Smooth muscle cell (in vitro differentiated cells): ENCODE measurements around the gene RASGRP2. TPM values are rescaled to one million over a fixed set of nuclear protein-coding genes. Genes with fewer than 3 reads are reported as not detected.

ENCODE experiments used
- DNase-seq: peaks from one replicate; lab custom pipeline; 2025; ENCODE audit not compliant: unreplicated experiment; lab: John Stamatoyannopoulos, UW
- H2AFZ ChIP-seq: fragments of 200-600 bp; sonication (generic); 2 replicates; pipeline ENCODE4 v1.6.0; 2016; ENCODE audit warnings: antibody characterized with exemption, low read depth, mild to moderate bottlenecking
- H3F3A ChIP-seq: fragments of 200-600 bp; sonication (generic); 2 replicates; pipeline ENCODE4 v1.6.0; 2017; ENCODE audit warnings: antibody characterized with exemption, low read depth
- H3K27ac ChIP-seq: fragments of 200-600 bp; sonication (generic); 2 replicates; pipeline ENCODE4 v1.5.1; 2016; ENCODE audit warnings: low read depth, mild to moderate bottlenecking
- H3K27me3 ChIP-seq: fragments of 200-600 bp; sonication (generic); 2 replicates; pipeline ENCODE4 v1.6.1; 2016; ENCODE audit warnings: low read depth, mild to moderate bottlenecking
- H3K36me3 ChIP-seq: fragments of 200-600 bp; sonication (generic); 2 replicates; pipeline ENCODE4 v1.5.1; 2016; ENCODE audit warnings: low read depth
- H3K4me1 ChIP-seq: fragments of 200-600 bp; sonication (generic); 2 replicates; pipeline ENCODE4 v1.5.1; 2016; ENCODE audit warnings: low read depth
- H3K4me2 ChIP-seq: fragments of 200-600 bp; sonication (generic); 2 replicates; pipeline ENCODE4 v1.6.0; 2016; ENCODE audit warnings: mild to moderate bottlenecking
- H3K4me3 ChIP-seq: fragments of 200-600 bp; sonication (generic); 2 replicates; pipeline ENCODE4 v1.5.1; 2016; ENCODE audit warnings: mild to moderate bottlenecking
- H3K79me2 ChIP-seq: fragments of 200-600 bp; sonication (generic); 2 replicates; pipeline ENCODE4 v1.6.0; 2016; ENCODE audit warnings: low read depth, mild to moderate bottlenecking
- H3K9ac ChIP-seq: fragments of 200-600 bp; sonication (generic); 2 replicates; pipeline ENCODE4 v1.6.0; 2016; ENCODE audit warnings: low read depth
- H3K9me3 ChIP-seq: fragments of 200-600 bp; sonication (generic); replicated peaks from 2 replicates; pipeline ENCODE4 v1.5.1; 2016; ENCODE audit warnings: low read depth
- H4K20me1 ChIP-seq: fragments of 200-600 bp; sonication (generic); 2 replicates; pipeline ENCODE4 v1.6.0; 2016; ENCODE audit warnings: low read depth
- WGBS: methylation state at CpG from one replicate; pipeline ENCODE4 v1.1.7; 2016; ENCODE audit warnings: low lambda C conversion rate; 5-methylcytosine and 5-hydroxymethylcytosine counted together
- polyA plus RNA-seq: library from polyadenylated mRNA; unstranded; fragments of >200 nt; fragmentation: Nextera tagmentation; extraction: Ambion mirVana; gene quantifications from 2 replicates; pipeline ENCODE4 v1.2.1, GENCODE V29; 2016
- total RNA-seq: library from RNA; depleted of rRNA; stranded (reverse); fragments of >200 nt; gene quantifications from 2 replicates; pipeline ENCODE4 v1.2.3, GENCODE V29; 2014
- TF ChIP-seq, protein P1 (sequence below): fragments of 200-600 bp; sonication (generic); IDR thresholded peaks from 2 replicates; pipeline ENCODE4 v1.5.1; 2017; ENCODE audit warnings: borderline replicate concordance, mild to moderate bottlenecking, antibody characterized with exemption; ENCODE audit not compliant: insufficient read depth, poor library complexity, severe bottlenecking

RASGRP2 gene
- total and polyA plus RNA-seq, 2 experiments from 2014 or later, result 0.78 to 2.9 TPM

DNA sequence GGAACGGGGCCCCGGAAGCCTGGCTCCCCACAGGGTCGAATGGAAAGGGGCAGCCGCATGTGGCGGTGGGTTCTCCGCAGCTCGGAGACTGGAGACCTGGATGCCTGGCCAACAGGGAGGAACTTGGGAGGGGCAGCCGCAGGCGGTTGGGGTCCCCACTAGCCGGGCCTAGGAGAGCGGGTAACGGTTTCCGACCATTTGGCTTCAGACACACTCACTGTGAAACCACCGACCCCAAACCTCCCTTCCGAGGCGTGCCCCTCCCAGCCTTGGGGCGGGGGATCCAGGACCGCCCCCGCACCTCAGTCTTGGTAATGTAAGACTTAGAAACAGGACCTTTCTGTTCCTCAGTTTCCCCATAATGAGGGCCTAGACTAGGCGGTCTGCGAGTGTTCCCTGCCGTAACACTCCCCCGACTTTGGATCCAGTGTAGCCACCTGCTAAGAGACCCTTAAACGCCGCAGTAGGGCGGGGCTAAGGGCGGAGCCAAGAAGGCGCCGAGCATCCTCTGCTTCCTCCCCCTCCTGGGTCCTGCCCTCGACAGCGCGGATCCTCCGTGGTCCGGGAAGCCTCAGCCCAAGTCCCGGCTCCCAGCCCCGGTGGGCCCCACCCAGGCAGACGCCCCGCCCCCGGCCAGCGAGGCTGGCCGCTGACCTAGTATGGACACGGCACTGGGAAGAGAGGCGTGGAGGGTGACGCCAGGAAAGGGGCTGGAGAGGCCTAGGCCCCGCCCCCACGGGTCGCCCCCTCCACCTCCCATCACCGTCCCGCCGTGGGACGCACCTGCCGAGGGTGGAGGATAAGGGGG lies 1.8 kb upstream of the RASGRP2 start:
- Histone ChIP-seq H3K4me2 (peak overlapping the region; percentile 98), H3K36me3 (no peaks in the 10 kb centered on the region), H3F3A (no peaks in the 10 kb centered on the region), H3K9me3 (no peaks in the 10 kb centered on the region), H2AFZ (no peak overlapping the region), H3K4me1 (peaks cover 22% of the 10 kb centered on the region), H3K79me2 (no peaks in the 10 kb centered on the region), H3K27ac (no peak overlapping the region), H4K20me1 (no peaks in the 10 kb centered on the region), H3K4me3 (peak overlapping the region; percentile 47), H3K9ac (no peak overlapping the region), H3K27me3 (peaks cover 38% of the 10 kb centered on the region)
- DNase-seq, result peak; percentile 36
- TF ChIP-seq, protein P1, sequence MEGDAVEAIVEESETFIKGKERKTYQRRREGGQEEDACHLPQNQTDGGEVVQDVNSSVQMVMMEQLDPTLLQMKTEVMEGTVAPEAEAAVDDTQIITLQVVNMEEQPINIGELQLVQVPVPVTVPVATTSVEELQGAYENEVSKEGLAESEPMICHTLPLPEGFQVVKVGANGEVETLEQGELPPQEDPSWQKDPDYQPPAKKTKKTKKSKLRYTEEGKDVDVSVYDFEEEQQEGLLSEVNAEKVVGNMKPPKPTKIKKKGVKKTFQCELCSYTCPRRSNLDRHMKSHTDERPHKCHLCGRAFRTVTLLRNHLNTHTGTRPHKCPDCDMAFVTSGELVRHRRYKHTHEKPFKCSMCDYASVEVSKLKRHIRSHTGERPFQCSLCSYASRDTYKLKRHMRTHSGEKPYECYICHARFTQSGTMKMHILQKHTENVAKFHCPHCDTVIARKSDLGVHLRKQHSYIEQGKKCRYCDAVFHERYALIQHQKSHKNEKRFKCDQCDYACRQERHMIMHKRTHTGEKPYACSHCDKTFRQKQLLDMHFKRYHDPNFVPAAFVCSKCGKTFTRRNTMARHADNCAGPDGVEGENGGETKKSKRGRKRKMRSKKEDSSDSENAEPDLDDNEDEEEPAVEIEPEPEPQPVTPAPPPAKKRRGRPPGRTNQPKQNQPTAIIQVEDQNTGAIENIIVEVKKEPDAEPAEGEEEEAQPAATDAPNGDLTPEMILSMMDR, result no peak
- WGBS, result 3% methylated on average over 41 of the region's 52 CpGs

GRCh38 chr11:64745189-64745520 lies 1.2 kb upstream of the RASGRP2 start:
- WGBS, result under 1% methylated on average over 16 of the region's 20 CpGs
- peaks cover 22% of the 10 kb centered on the region for H3K4me1 ChIP-seq
- H3K9ac ChIP-seq, result no peak overlapping the region
- peak overlapping the region; percentile 47 for H3K4me3 ChIP-seq
- no peaks in the 10 kb centered on the region for H3K36me3 ChIP-seq
- TF ChIP-seq, protein P1, result no peak
- DNase-seq, result no peak
- H4K20me1 ChIP-seq, result no peaks in the 10 kb centered on the region
- no peaks in the 10 kb centered on the region for H3F3A ChIP-seq
- H3K27me3 ChIP-seq, result peaks cover 44% of the 10 kb centered on the region
- H3K79me2 ChIP-seq, result no peaks in the 10 kb centered on the region
- H3K27ac ChIP-seq, result no peak overlapping the region
- H3K9me3 ChIP-seq, result no peaks in the 10 kb centered on the region
- peak overlapping the region; percentile 98 for H3K4me2 ChIP-seq
- no peak overlapping the region for H2AFZ ChIP-seq

- Histone ChIP-seq H2AFZ (no peak overlapping the region), H3K27ac (no peak overlapping the region), H3K4me3 (peak overlapping the region; percentile 47), H3K4me2 (peak overlapping the region; percentile 98), H3F3A (no peaks in the 10 kb centered on the region), H3K79me2 (no peaks in the 10 kb centered on the region), H3K4me1 (peaks cover 22% of the 10 kb centered on the region), H3K36me3 (no peaks in the 10 kb centered on the region), H3K9me3 (no peaks in the 10 kb centered on the region), H4K20me1 (no peaks in the 10 kb centered on the region), H3K9ac (no peak overlapping the region), H3K27me3 (peaks cover 44% of the 10 kb centered on the region)
- TF ChIP-seq, protein P1, result no peak
- no peak for DNase-seq
- WGBS, result 0% methylated on average over 1 of the region's 89 CpGs
Observed at GRCh38 chr11:64744544-64745188, 724 bp upstream of the RASGRP2 start.
